ENCODE results near the gene JPH2.

The JPH2 gene

DNA sequence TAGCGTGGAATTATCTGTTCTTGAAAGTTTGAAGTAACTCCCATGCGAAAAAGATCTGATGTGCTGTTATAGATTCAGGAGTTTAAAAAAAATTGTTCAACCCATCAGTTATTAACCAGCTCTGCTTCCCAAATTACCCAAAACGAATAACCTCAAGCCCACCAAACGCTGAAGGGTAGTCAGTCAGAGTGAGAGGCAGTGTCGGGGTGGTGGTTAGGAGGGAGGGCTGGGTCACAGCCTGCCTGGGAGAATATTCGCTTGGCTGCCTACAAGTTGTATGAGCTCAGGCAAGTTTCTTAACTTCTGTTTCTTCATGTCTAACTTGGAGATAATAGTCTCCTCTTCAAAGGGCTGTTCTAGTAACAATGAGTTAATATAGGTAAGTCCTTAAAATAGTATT lies 114.6 kb downstream of the JPH2 start:
- H3K4me1 ChIP-seq (ENCODE audit: low read length) = peaks cover 36% of the 10 kb centered on the region
- no peaks in the 10 kb centered on the region for H3K36me3 ChIP-seq (replicated peaks; ENCODE audit: insufficient read depth, low read length)
- no peaks in the 10 kb centered on the region for H4K20me1 ChIP-seq (ENCODE audit: insufficient read depth, low read length)
- H3K9me2 ChIP-seq (replicated peaks; ENCODE audit: insufficient read depth, low read length) = no peaks in the 10 kb centered on the region
- DNase-seq = no peak
- H3K27ac ChIP-seq (ENCODE audit: low read length) = no peak overlapping the region
- TF ChIP-seq EZH2phosphoT487 (IDR thresholded peaks at IDR 0.05; ENCODE audit: low read length) = no peak
- TF ChIP-seq CTCF (IDR thresholded peaks at IDR 0.05; ENCODE audit: low read length) = no peak
- TF ChIP-seq EZH2 (optimal IDR thresholded peaks at IDR 0.05; ENCODE audit: low read depth, low read length) = no peak
- peaks cover 33% of the 10 kb centered on the region for H3F3A ChIP-seq (ENCODE audit: insufficient read depth, low read length)
- no peak overlapping the region for H3K4me2 ChIP-seq (ENCODE audit: low read depth, low read length)
- H2AFZ ChIP-seq (ENCODE audit: low read length) = no peak overlapping the region
- H3K9me3 ChIP-seq (replicated peaks; ENCODE audit: insufficient read depth, low read length) = no peaks in the 10 kb centered on the region
- H3K9ac ChIP-seq (ENCODE audit: low read length) = no peak overlapping the region
- 0 out of 2 replicates have a peak, but pooled peaks cover 3% of the 10 kb centered on the region for H3K79me2 ChIP-seq (ENCODE audit: low read length)
- no peak overlapping the region for H3K4me3 ChIP-seq (ENCODE audit: low read length)
- H3K27me3 ChIP-seq (replicated peaks; ENCODE audit: insufficient read depth, low read length) = no peaks in the 10 kb centered on the region

GRCh38 chr20:44071526-44072111 lies 115.4 kb downstream of the JPH2 start:
- TF ChIP-seq EZH2 (optimal IDR thresholded peaks at IDR 0.05; ENCODE audit: low read depth, low read length) = no peak
- no peak for TF ChIP-seq EZH2phosphoT487 (IDR thresholded peaks at IDR 0.05; ENCODE audit: low read length)
- no peak for TF ChIP-seq CTCF (IDR thresholded peaks at IDR 0.05; ENCODE audit: low read length)
- no peaks in the 10 kb centered on the region for H3K27me3 ChIP-seq (replicated peaks; ENCODE audit: insufficient read depth, low read length)
- H3K4me1 ChIP-seq (ENCODE audit: low read length) = peaks cover 42% of the 10 kb centered on the region
- H3K79me2 ChIP-seq (ENCODE audit: low read length) = 0 out of 2 replicates have a peak, but pooled peaks cover 3% of the 10 kb centered on the region
- no peak overlapping the region for H3K4me2 ChIP-seq (ENCODE audit: low read depth, low read length)
- H3K9ac ChIP-seq (ENCODE audit: low read length) = no peak overlapping the region
- no peaks in the 10 kb centered on the region for H4K20me1 ChIP-seq (ENCODE audit: insufficient read depth, low read length)
- peak overlapping the region; percentile 99; the same call in 1 of the 2 replicates for H3K27ac ChIP-seq (ENCODE audit: low read length)
- DNase-seq = no peak
- no peak overlapping the region for H3K4me3 ChIP-seq (ENCODE audit: low read length)
- no peaks in the 10 kb centered on the region for H3K36me3 ChIP-seq (replicated peaks; ENCODE audit: insufficient read depth, low read length)
- no peaks in the 10 kb centered on the region for H3K9me3 ChIP-seq (replicated peaks; ENCODE audit: insufficient read depth, low read length)
- no peaks in the 10 kb centered on the region for H3K9me2 ChIP-seq (replicated peaks; ENCODE audit: insufficient read depth, low read length)
- H3F3A ChIP-seq (ENCODE audit: insufficient read depth, low read length) = peaks cover 34% of the 10 kb centered on the region
- H2AFZ ChIP-seq (ENCODE audit: low read length) = no peak overlapping the region

DNA sequence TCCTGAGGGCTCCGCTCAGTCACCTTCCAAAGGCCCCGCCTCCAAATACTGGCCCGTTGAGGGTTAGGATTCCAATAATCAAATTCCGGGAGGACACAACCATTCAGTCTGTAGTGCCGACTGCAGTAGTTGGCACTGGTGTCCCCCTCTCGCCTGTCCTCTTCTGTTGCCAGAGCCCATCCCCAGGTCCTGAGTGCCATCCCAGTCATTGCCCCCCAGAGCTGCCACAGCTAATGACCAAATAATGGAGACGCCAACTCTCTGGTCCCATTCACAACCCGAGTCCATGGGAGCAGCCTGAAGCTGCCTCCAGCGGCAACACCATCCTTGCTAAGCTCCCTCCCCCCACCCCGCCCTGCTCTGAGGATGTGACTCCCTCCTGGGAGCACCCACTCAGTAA lies 115.9 kb downstream of the JPH2 start:
- TF ChIP-seq EZH2phosphoT487 (IDR thresholded peaks at IDR 0.05; ENCODE audit: low read length) (no peak), EZH2 (optimal IDR thresholded peaks at IDR 0.05; ENCODE audit: low read depth, low read length) (no peak), CTCF (IDR thresholded peaks at IDR 0.05; ENCODE audit: low read length) (no peak)
- no peaks in the 10 kb centered on the region for H3K27me3 ChIP-seq (replicated peaks; ENCODE audit: insufficient read depth, low read length)
- no peak overlapping the region for H3K4me3 ChIP-seq (ENCODE audit: low read length)
- no peaks in the 10 kb centered on the region for H3K9me3 ChIP-seq (replicated peaks; ENCODE audit: insufficient read depth, low read length)
- peak overlapping the region; percentile 100 for H3K4me2 ChIP-seq (ENCODE audit: low read depth, low read length)
- DNase-seq = no peak
- H3K9me2 ChIP-seq (replicated peaks; ENCODE audit: insufficient read depth, low read length) = no peaks in the 10 kb centered on the region
- peaks cover 34% of the 10 kb centered on the region for H3F3A ChIP-seq (ENCODE audit: insufficient read depth, low read length)
- H3K36me3 ChIP-seq (replicated peaks; ENCODE audit: insufficient read depth, low read length) = no peaks in the 10 kb centered on the region
- peaks cover 42% of the 10 kb centered on the region for H3K4me1 ChIP-seq (ENCODE audit: low read length)
- H3K9ac ChIP-seq (ENCODE audit: low read length) = peak overlapping the region; percentile 100
- H3K27ac ChIP-seq (ENCODE audit: low read length) = peak overlapping the region; percentile 99
- H2AFZ ChIP-seq (ENCODE audit: low read length) = no peak overlapping the region
- H4K20me1 ChIP-seq (ENCODE audit: insufficient read depth, low read length) = no peaks in the 10 kb centered on the region
- H3K79me2 ChIP-seq (ENCODE audit: low read length) = 0 out of 2 replicates have a peak, but pooled peaks cover 3% of the 10 kb centered on the region
